GM21447 (cell line): Measurements from ENCODE around the gene ANKRD29.
"Not testable (repeated sequence)": the region's sequence is repeated elsewhere in the genome, so short reads cannot be mapped to it uniquely, and the experiment has no call there.

ENCODE experiments used
- ATAC-seq: cut with Tn5 transposase; IDR thresholded peaks from one replicate; pipeline ENCODE4 v1.9.1; 2021; ENCODE audit not compliant: unreplicated experiment

Gene ANKRD29

GRCh38 chr18:23584019-23584983 lies 78.4 kb downstream of the ANKRD29 start:
- ATAC-seq: no peak

- no peak for ATAC-seq
Measured at GRCh38 chr18:23583071-23583865, 79.4 kb downstream of the ANKRD29 start.

GRCh38 chr18:23580677-23581367 lies 81.9 kb downstream of the ANKRD29 start:
- ATAC-seq: no peak

- no peak for ATAC-seq
Measured at GRCh38 chr18:23578891-23579653, 83.6 kb downstream of the ANKRD29 start.

DNA sequence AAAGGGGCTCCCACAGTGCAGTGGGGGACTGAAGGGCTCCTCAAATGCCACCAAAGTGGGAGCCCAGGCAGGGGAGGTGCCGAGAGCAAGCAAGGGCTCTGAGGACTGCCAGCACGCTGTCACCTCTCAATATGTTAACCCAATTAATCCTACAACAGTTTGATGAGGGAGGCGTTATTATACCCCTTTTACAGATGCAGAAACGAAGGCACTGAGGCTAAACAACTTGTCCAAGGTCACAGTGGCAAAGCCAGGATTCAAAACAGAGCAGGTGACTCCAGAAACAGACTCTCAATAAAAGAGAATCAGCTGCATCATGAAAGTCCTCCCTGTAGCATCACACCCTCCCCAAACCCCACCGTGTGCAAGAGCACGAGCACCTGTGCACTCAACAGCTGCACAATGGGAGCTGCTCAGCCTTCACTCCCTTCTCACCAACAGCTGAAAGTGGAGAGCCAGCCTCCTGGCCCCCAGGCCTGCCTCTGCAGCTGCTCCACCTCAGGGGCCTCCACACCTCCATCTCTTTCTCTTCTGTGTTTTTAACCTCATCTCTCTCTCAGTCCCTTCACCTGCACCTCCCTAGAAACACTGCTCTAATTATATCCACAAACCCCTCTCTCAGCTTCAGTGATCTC lies 84.5 kb downstream of the ANKRD29 start:
- no peak for ATAC-seq

- ATAC-seq: not testable (repeated sequence)
Measured at GRCh38 chr18:23577521-23577920, 85.2 kb downstream of the ANKRD29 start.

GRCh38 chr18:23575309-23575651 lies 87.4 kb downstream of the ANKRD29 start:
- ATAC-seq: no peak

- no peak for ATAC-seq
Measured at GRCh38 chr18:23574611-23575308, 88.0 kb downstream of the ANKRD29 start.

DNA sequence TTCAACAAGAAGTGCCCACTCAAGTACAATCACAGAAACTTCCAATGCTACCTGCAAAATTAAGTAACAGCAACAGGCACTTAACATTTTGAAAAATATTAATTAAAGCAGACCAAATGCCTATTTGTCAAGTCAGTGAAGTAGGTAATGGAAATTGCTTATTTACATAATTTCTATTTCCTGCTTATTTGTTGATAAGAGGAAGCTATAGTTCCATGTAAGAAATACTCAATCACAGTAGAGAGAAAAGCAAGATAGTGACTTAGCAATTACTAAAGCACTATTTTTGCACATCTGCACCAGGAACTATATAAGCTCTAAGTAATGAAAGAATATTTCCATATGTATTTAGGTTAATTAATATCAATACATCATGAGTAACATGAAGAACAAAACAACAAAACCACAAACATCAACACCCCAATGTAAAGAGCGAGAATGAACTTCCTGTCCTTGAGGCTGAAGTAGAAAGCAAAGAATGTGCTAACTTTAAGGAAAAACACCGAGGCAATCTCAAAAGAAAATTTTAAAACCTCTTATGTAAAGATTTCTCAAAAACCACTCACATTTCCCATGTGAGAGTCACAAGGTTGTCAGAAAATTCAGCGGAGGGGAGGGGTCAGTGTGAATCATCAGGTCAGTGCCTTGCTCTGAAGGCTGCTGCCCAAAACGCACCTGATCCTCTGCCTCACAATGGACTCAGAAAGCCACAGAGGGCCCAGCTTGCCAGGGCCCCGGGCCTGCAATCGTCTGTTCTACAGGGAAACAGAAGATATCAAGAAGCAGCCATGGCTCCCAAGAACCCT lies 88.9 kb downstream of the ANKRD29 start:
- ATAC-seq: no peak

GRCh38 chr18:23573020-23573419 lies 89.7 kb downstream of the ANKRD29 start:
- no peak for ATAC-seq

DNA sequence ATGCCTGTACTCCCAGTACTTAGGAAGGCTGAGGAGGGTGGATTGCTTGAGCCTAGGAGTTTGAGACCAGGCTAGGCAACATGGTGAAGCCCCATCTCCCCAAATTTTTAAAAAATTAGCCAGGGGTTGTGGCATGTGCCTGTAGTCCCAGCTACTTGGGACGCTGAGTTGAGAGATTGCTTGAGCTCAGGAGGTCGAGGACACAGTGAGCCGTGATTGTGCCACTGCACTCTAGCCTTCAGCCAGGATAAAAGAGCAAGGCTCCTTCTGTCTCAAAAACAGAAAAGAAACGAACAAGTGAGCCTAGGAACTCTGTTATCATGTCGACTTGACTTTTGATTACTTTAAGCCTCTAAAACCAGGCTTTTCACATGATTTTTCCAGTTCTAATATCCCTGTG lies 90.1 kb downstream of the ANKRD29 start:
- no peak for ATAC-seq

DNA sequence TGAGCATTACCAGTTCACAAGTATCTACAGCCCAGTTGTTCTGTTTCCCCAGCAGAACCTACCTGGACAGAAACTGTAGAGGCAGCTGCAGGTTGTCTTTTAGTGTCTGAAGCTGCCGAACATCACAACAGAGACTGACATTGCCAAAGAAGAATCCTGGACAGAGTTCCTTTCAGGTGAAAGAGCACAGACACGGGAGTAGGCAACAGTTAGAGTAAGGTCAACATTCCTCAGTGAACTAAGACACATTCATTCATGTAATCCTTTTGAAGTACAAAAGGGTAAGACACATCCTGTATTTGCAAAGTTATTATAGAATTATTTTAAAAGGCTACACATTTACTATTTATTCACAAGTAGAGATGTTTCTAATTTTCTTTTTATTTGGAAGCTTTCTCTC lies 90.7 kb downstream of the ANKRD29 start:
- no peak for ATAC-seq

- no peak for ATAC-seq
Measured at GRCh38 chr18:23570912-23571504, 91.7 kb downstream of the ANKRD29 start.

DNA sequence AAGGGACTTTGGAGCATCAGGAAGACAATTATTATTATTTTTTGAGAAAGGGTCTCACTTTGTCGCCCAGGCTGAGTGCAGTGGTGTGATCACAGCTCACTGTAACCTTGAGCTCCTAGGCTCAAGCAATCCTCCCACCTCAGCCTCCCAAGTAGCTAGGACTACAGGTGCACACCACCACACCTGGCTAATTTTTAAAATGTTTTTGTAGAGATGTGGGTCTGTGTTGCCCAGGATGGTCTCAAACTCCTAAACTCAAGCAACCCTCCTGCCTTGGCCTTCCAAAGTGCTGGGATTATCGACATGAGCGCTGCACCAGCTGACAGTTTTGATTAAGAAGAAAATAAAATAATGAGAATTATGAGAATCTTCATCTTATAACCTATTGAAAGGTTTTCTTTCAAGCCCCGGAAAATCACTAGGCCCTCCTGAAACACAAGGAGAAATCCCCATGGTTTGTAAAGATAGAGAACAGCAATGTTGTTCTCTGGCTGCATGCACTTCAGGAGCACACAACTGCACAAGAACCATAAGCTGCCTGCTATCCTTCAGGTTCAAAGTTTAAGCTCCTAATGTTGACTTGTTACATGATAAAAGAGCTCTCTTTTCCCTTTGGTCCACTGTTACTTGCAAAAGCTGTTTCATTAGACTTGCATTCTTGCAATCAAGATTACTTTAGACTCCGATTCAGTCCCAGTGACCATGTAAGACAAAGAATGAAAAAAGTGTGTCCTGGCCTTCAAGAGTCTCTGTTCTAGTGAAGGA lies 93.2 kb downstream of the ANKRD29 start:
- no peak for ATAC-seq

- no peak for ATAC-seq
Measured at GRCh38 chr18:23568281-23569138, 94.2 kb downstream of the ANKRD29 start.

- ATAC-seq: no peak
Measured at GRCh38 chr18:23567671-23568070, 95.0 kb downstream of the ANKRD29 start.
